Measurements from ENCODE around the gene IFRD2. TPM values are rescaled to one million over a fixed set of nuclear protein-coding genes. Genes with fewer than 3 reads are reported as not detected.

Gene IFRD2
- total and polyA plus RNA-seq, 2 of the 13 experiments (the other 11 are each of a cell fraction or from before 2014, with no cell fraction given) = 32.8 to 96.1 TPM

- TF ChIP-seq MED13 (CRISPR knock-in tag; IDR thresholded peaks at IDR 0.05) (0 out of 2 replicates have a peak, but pooled peaks have one; percentile 34), CHD2 (IDR thresholded peaks at IDR 0.05; ENCODE audit: low read depth, low read length) (no peak), HNF4A (CRISPR knock-in tag; IDR thresholded peaks at IDR 0.05) (no peak), BRD4 (CRISPR knock-in tag; IDR thresholded peaks at IDR 0.05) (no peak), GTF3A (CRISPR knock-in tag; conservative IDR thresholded peaks at IDR 0.05) (no peak), SP140L (CRISPR knock-in tag; IDR thresholded peaks at IDR 0.05; ENCODE audit: borderline replicate concordance) (no peak), HNRNPL (IDR thresholded peaks at IDR 0.05; ENCODE audit: low read depth, low read length) (no peak), RBM39 (IDR thresholded peaks at IDR 0.05; ENCODE audit: low read depth, low read length, poor library complexity, severe bottlenecking) (no peak), CREM (IDR thresholded peaks at IDR 0.05) (no peak), CREM (CRISPR knock-in tag; IDR thresholded peaks at IDR 0.05) (no peak), ZNF660 (CRISPR knock-in tag; IDR thresholded peaks at IDR 0.05; ENCODE audit: borderline replicate concordance, low read depth) (no peak), SAP130 (CRISPR knock-in tag; IDR thresholded peaks at IDR 0.05; ENCODE audit: low read depth) (peak; percentile 56), HDAC1 (CRISPR knock-in tag; IDR thresholded peaks at IDR 0.05) (0 out of 2 replicates have a peak, but pooled peaks have one; percentile 10), ARNTL (CRISPR knock-in tag; IDR thresholded peaks at IDR 0.05) (0 out of 2 replicates have a peak, but pooled peaks have one; percentile 18), POLR2G (IDR thresholded peaks at IDR 0.05; ENCODE audit: low read depth, low read length) (0 out of 2 replicates have a peak, but pooled peaks have one; percentile 13), NR2C2 (CRISPR knock-in tag; IDR thresholded peaks at IDR 0.05; ENCODE audit: borderline replicate concordance) (no peak), ZNF891 (CRISPR knock-in tag; IDR thresholded peaks at IDR 0.05) (no peak), ZFP62 (CRISPR knock-in tag; IDR thresholded peaks at IDR 0.05) (no peak), ZNF160 (CRISPR knock-in tag; IDR thresholded peaks at IDR 0.05) (no peak)
- TF ChIP-seq, protein P1, sequence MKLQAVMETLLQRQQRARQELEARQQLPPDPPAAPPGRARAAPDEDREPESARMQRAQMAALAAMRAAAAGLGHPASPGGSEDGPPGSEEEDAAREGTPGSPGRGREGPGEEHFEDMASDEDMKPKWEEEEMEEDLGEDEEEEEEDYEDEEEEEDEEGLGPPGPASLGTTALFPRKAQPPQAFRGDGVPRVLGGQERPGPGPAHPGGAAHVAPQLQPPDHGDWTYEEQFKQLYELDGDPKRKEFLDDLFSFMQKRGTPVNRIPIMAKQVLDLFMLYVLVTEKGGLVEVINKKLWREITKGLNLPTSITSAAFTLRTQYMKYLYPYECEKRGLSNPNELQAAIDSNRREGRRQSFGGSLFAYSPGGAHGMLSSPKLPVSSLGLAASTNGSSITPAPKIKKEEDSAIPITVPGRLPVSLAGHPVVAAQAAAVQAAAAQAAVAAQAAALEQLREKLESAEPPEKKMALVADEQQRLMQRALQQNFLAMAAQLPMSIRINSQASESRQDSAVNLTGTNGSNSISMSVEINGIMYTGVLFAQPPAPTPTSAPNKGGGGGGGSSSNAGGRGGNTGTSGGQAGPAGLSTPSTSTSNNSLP (IDR thresholded peaks at IDR 0.05; ENCODE audit: low read depth, low read length) = no peak
Measured at GRCh38 chr3:50323092-50323600, 30.9 kb upstream of the IFRD2 start (continued).

Measured in HepG2 (cell line).